GM06990 (cell line): ENCODE measurements around the gene AMFR.

Experiments
- DNase-seq: peaks from one replicate; pipeline ENCODE4 v3.0.0-alpha.2; 2011; ENCODE audit not compliant: insufficient read length; ENCODE audit errors: extremely low read depth
- H3K27me3 ChIP-seq: replicated peaks from 2 replicates; pipeline ENCODE4 v1.6.0; 2011; ENCODE audit warnings: low read length; ENCODE audit not compliant: control insufficient read depth, insufficient read depth
- H3K36me3 ChIP-seq: 2 replicates; pipeline ENCODE4 v1.5.1; 2011; ENCODE audit warnings: low read length; ENCODE audit not compliant: control insufficient read depth, insufficient read depth
- H3K4me3 ChIP-seq: replicated peaks from 2 replicates; pipeline ENCODE4 v1.5.1; 2011; ENCODE audit warnings: low read depth, mild to moderate bottlenecking, control low read depth, low read length
- CTCF ChIP-seq: IDR thresholded peaks from 2 replicates; pipeline ENCODE4 v1.5.1; 2011; ENCODE audit warnings: low read length, control low read depth, mild to moderate bottlenecking, inconsistent platforms; ENCODE audit not compliant: insufficient read depth, poor library complexity, severe bottlenecking

Gene AMFR

GRCh38 chr16:56317998-56318826 is 107.1 kb downstream of the AMFR start:
- peak; percentile 92 for TF ChIP-seq CTCF
- Histone ChIP-seq H3K36me3 (no peaks in the 10 kb centered on the region), H3K27me3 (peaks cover 1% of the 10 kb centered on the region), H3K4me3 (no peak overlapping the region)
- peak; percentile 38 for DNase-seq

- no peak for DNase-seq
- H3K27me3 ChIP-seq = peaks cover 1% of the 10 kb centered on the region
These were observed 108.8 kb downstream of the AMFR start for GRCh38 chr16:56316545-56316944.

GRCh38 chr16:56315955-56316354 is 109.4 kb downstream of the AMFR start:
- no peak for TF ChIP-seq CTCF

More at GRCh38 chr16:56316545-56316944, 108.8 kb downstream of the AMFR start:
- Histone ChIP-seq H3K36me3 (no peaks in the 10 kb centered on the region), H3K4me3 (no peak overlapping the region)
- no peak for TF ChIP-seq CTCF

GRCh38 chr16:56314244-56314850 is 111.0 kb downstream of the AMFR start:
- Histone ChIP-seq H3K36me3 (no peaks in the 10 kb centered on the region), H3K27me3 (peaks cover 1% of the 10 kb centered on the region), H3K4me3 (no peak overlapping the region)
- DNase-seq = no peak
- no peak for TF ChIP-seq CTCF

More at GRCh38 chr16:56315955-56316354, 109.4 kb downstream of the AMFR start:
- no peak for DNase-seq
- Histone ChIP-seq H3K4me3 (no peak overlapping the region), H3K36me3 (no peaks in the 10 kb centered on the region), H3K27me3 (peaks cover 1% of the 10 kb centered on the region)

GRCh38 chr16:56312556-56312955 is 112.8 kb downstream of the AMFR start:
- no peaks in the 10 kb centered on the region for H3K36me3 ChIP-seq
- no peak overlapping the region for H3K4me3 ChIP-seq
- peaks cover 1% of the 10 kb centered on the region for H3K27me3 ChIP-seq
- no peak for TF ChIP-seq CTCF
- DNase-seq = no peak
